ENCODE measurements around the gene ZNF324.
A peak's percentile ranks its signal among the peaks of the same experiment; 100 is the strongest.

Gene ZNF324

DNA sequence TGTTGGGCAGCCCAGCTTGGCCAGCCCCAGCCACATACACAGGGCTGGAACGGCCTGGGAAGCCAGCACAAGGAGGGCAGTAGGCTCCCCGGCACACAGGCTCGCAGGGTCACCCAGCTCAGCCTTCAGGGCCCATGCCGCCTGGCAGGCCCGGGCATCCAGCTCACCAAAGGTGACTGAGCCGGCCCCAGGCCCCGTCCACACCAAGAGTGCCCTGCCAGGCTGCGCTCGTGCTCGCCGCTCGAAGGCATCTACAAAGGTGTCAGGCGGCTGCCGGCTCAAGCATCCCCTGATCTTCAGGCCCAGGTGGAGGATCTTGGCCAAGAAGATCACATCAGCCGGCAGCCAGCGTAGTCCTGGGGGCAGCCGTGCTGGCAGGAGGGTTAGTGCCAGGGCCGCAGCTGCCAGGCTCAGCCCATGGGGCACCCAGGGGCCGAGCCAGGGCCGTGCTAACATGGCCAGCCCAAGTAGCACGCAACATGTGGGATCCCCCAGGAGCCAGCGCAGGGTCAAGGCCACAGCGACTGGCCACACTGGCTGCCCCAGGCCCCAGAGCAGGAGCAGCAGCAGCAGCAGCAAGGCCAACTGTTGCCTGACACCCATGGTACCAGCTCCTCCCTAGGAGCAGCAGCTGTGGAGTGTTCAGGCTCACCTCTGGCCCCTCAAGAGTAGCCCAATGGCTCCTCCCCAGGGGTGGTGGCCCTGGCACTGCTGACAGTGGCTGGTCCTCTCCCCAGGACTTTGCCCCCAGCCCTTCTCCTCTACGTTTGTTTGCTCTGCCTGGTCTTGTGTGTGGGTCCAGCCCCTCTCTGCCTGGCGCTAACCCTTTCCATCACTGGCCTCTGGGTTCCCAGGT lies 44.7 kb downstream of the ZNF324 start, which contains the start of gene SLC27A5:
Gene SLC27A5, minus strand, starts transcription at position 640 of the 856 bp plus-strand sequence. Its CDS starts 37 bp downstream, at position 603.
- Histone ChIP-seq H3K9me2 (replicated peaks; ENCODE audit: low read depth, low read length) (no peaks in the 10 kb centered on the region), H3K9ac (ENCODE audit: low read depth, low read length, poor library complexity, severe bottlenecking) (no peak within 1 kb of the TSS), H3F3A (ENCODE audit: low read depth) (no peaks in the 10 kb centered on the region), H4K20me1 (ENCODE audit: insufficient read depth, low read length, poor library complexity, severe bottlenecking) (no peaks in the 10 kb centered on the region), H3K36me3 (ENCODE audit: insufficient read depth, low read length) (no peaks in the 10 kb centered on the region), H2AFZ (ENCODE audit: low read length) (no peak within 1 kb of the TSS), H3K4me3 (ENCODE audit: low read length, poor library complexity, severe bottlenecking) (no peak within 1 kb of the TSS), H3K4me2 (ENCODE audit: low read depth, low read length, poor library complexity, severe bottlenecking) (no peak within 1 kb of the TSS), H3K27me3 (ENCODE audit: insufficient read depth, low read length, poor library complexity, severe bottlenecking) (no peaks in the 10 kb centered on the region), H3K4me1 (ENCODE audit: insufficient read depth, low read length, poor library complexity, severe bottlenecking) (peaks cover 23% of the 10 kb centered on the region), H3K79me2 (ENCODE audit: insufficient read depth, low read length) (peaks cover 23% of the 10 kb centered on the region; the same call in 1 of the 2 replicates), H3K9me3 (ENCODE audit: insufficient read depth, low read depth, low read length) (no peaks in the 10 kb centered on the region)
- no peak for TF ChIP-seq EZH2phosphoT487 (IDR thresholded peaks at IDR 0.05; ENCODE audit: borderline replicate concordance)
- TF ChIP-seq, protein P1, sequence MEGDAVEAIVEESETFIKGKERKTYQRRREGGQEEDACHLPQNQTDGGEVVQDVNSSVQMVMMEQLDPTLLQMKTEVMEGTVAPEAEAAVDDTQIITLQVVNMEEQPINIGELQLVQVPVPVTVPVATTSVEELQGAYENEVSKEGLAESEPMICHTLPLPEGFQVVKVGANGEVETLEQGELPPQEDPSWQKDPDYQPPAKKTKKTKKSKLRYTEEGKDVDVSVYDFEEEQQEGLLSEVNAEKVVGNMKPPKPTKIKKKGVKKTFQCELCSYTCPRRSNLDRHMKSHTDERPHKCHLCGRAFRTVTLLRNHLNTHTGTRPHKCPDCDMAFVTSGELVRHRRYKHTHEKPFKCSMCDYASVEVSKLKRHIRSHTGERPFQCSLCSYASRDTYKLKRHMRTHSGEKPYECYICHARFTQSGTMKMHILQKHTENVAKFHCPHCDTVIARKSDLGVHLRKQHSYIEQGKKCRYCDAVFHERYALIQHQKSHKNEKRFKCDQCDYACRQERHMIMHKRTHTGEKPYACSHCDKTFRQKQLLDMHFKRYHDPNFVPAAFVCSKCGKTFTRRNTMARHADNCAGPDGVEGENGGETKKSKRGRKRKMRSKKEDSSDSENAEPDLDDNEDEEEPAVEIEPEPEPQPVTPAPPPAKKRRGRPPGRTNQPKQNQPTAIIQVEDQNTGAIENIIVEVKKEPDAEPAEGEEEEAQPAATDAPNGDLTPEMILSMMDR (conservative IDR thresholded peaks at IDR 0.05; ENCODE audit: low read length), result no peak

DNA sequence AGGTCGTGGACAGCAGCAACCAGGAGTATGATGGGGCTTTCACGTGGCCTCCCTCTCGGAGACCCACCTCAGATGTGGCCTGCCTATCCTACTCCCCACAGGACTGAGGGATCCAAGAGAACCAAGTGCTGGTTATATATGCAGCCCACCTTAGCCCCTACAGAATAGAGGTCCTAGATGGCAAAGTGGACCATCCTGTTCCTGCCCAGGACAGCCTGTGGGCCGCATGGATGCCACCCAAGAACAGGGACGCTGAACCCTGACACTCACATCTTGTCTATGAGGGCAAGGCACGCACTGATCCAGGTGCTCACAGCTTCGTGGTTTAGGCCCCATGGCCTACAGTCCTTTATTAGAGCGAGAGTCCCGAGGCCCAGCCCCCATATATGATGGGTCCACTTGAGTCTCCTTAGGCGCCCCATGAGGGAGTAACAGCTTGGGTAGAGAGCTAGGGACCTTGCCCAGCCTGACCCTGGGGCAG lies 46.4 kb downstream of the ZNF324 start:
- Histone ChIP-seq H3K4me3 (ENCODE audit: low read length, poor library complexity, severe bottlenecking) (peak overlapping the region; percentile 94), H2AFZ (ENCODE audit: low read length) (peak overlapping the region; percentile 55; the same call in 1 of the 2 replicates), H4K20me1 (ENCODE audit: insufficient read depth, low read length, poor library complexity, severe bottlenecking) (no peaks in the 10 kb centered on the region), H3K79me2 (ENCODE audit: insufficient read depth, low read length) (peaks cover 39% of the 10 kb centered on the region), H3K36me3 (ENCODE audit: insufficient read depth, low read length) (no peaks in the 10 kb centered on the region), H3F3A (ENCODE audit: low read depth) (no peaks in the 10 kb centered on the region), H3K4me1 (ENCODE audit: insufficient read depth, low read length, poor library complexity, severe bottlenecking) (peaks cover 27% of the 10 kb centered on the region), H3K9me2 (replicated peaks; ENCODE audit: low read depth, low read length) (no peaks in the 10 kb centered on the region), H3K4me2 (ENCODE audit: low read depth, low read length, poor library complexity, severe bottlenecking) (peak overlapping the region; percentile 100), H3K9ac (ENCODE audit: low read depth, low read length, poor library complexity, severe bottlenecking) (peak overlapping the region; percentile 94), H3K27me3 (ENCODE audit: insufficient read depth, low read length, poor library complexity, severe bottlenecking) (no peaks in the 10 kb centered on the region), H3K9me3 (ENCODE audit: insufficient read depth, low read depth, low read length) (no peaks in the 10 kb centered on the region)
- TF ChIP-seq, protein P1 (conservative IDR thresholded peaks at IDR 0.05; ENCODE audit: low read length), result no peak
- no peak for TF ChIP-seq EZH2phosphoT487 (IDR thresholded peaks at IDR 0.05; ENCODE audit: borderline replicate concordance)

DNA sequence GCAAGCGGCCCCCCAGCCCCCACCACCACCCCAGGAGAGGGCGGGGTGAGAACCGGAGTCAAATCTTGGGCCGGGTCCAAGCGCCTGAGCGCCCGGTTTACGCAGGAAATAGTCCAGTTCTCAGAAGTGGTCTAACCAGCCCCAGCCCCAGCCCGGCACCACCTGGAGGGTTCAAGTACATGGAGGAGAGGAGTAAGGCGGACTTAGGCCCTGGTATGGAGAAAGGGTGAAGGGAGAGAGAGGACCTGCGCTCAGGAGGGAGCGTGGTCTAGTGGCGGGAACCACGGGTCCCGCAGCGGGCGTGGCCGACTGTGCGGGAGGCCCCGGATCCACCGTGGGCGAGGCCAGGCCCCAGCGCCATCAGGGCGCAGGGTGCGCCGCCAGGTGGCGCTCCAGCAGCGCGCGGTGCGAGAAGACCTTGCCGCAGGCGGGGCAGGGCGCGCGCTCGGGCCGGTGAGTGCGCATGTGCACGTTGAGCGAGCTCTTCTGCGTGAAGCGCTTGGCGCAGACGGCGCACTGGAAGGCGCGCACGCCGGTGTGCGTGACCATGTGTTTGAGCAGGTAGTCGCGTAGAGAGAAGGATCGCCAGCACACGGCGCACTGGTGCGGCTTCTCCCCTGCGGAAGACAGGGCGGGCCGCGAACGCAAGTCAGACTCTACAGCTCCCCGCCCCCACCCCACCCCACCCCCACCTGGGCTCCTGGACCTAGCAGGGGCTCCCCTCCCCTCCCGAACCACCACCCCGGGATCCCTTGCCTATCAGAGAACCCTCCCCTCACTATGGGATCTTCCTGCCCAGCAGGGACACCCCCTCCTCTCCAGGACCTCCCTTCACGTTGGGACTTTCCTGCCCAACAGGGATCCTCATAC lies 47.0 kb downstream of the ZNF324 start:
- peak overlapping the region; percentile 55; the same call in 1 of the 2 replicates for H2AFZ ChIP-seq (ENCODE audit: low read length)
- no peak for TF ChIP-seq EZH2phosphoT487 (IDR thresholded peaks at IDR 0.05; ENCODE audit: borderline replicate concordance)
- TF ChIP-seq, protein P1 (conservative IDR thresholded peaks at IDR 0.05; ENCODE audit: low read length), result peak; percentile 76

More for the DNA sequence above, 47.0 kb downstream of the ZNF324 start:
- H3F3A ChIP-seq (ENCODE audit: low read depth), result no peaks in the 10 kb centered on the region
- peaks cover 45% of the 10 kb centered on the region for H3K79me2 ChIP-seq (ENCODE audit: insufficient read depth, low read length)
- H4K20me1 ChIP-seq (ENCODE audit: insufficient read depth, low read length, poor library complexity, severe bottlenecking), result no peaks in the 10 kb centered on the region
- H3K9me2 ChIP-seq (replicated peaks; ENCODE audit: low read depth, low read length), result no peaks in the 10 kb centered on the region
- H3K4me1 ChIP-seq (ENCODE audit: insufficient read depth, low read length, poor library complexity, severe bottlenecking), result peaks cover 29% of the 10 kb centered on the region
- peak overlapping the region; percentile 94 for H3K9ac ChIP-seq (ENCODE audit: low read depth, low read length, poor library complexity, severe bottlenecking)
- H3K4me3 ChIP-seq (ENCODE audit: low read length, poor library complexity, severe bottlenecking), result peak overlapping the region; percentile 94
- H3K36me3 ChIP-seq (ENCODE audit: insufficient read depth, low read length), result no peaks in the 10 kb centered on the region
- peak overlapping the region; percentile 100 for H3K4me2 ChIP-seq (ENCODE audit: low read depth, low read length, poor library complexity, severe bottlenecking)
- H3K27me3 ChIP-seq (ENCODE audit: insufficient read depth, low read length, poor library complexity, severe bottlenecking), result no peaks in the 10 kb centered on the region
- H3K9me3 ChIP-seq (ENCODE audit: insufficient read depth, low read depth, low read length), result no peaks in the 10 kb centered on the region
